GM12878 (cell line): Measurements from ENCODE around the gene GSG1L. TPM values are rescaled to one million over a fixed set of nuclear protein-coding genes. Genes with fewer than 3 reads are reported as not detected.

Source experiments
- ATAC-seq: fragments of 200-7000 bp; cut with Tn5 transposase; 3 replicates; pipeline ENCODE4 v1.9.1; 2020; ENCODE audit warnings: mild to moderate bottlenecking, moderate library complexity
- BruUV-seq: library from RNA; stranded (reverse); fragments of 400-500 nt; replicated peaks from 2 replicates; lab custom pipeline; 2021; lab: Mats Ljungman, UMichigan
- CTCF ChIA-PET: fragments of 300-600 bp; sonication (Branson Sonifier 250); formaldehyde crosslinking; extraction: SDS; loops from one replicate; lab custom pipeline; 2021; ENCODE audit warnings: inconsistent platforms; lab: Yijun Ruan, JAX
- POLR2A ChIA-PET: fragments of 350-600 bp; formaldehyde crosslinking; extraction: SDS; loops from one replicate; lab custom pipeline; 2021; ENCODE audit warnings: inconsistent platforms; lab: Charles Lee
- RAD21 ChIA-PET: fragments of 300-600 bp; sonication (Branson Sonifier 250); formaldehyde crosslinking; loops from one replicate; lab custom pipeline; 2023; ENCODE audit warnings: antibody characterized with exemption; ENCODE audit not compliant: unreplicated experiment; lab: Charles Lee
- SMC1A ChIA-PET: fragments of 300-600 bp; sonication (Branson Sonifier 250); formaldehyde crosslinking; loops from one replicate; lab custom pipeline; 2023; ENCODE audit not compliant: unreplicated experiment, uncharacterized antibody; lab: Charles Lee
- DNase-seq: peaks from one replicate; pipeline ENCODE4 v3.0.0-alpha.2; 2011; ENCODE audit warnings: low read depth, low spot score
- FAIRE-seq: peaks from 3 replicates; lab custom pipeline; 2011; peaks lifted over from hg19 to GRCh38; lab: Jason Lieb, UNC
- H2AFZ ChIP-seq: 2 replicates; pipeline ENCODE4 v1.6.0; 2011; ENCODE audit warnings: low read depth, low read length, control low read depth; ENCODE audit not compliant: control insufficient read depth
- H3K27ac ChIP-seq: 2 replicates; pipeline ENCODE4 v1.5.1; 2011; ENCODE audit warnings: control low read depth; ENCODE audit not compliant: control insufficient read depth, insufficient read depth
- H3K27me3 ChIP-seq, 2 experiments: replicated peaks in 1 of 2; 2 replicates each; pipeline versions ENCODE4 v1.6.0 to v1.6.1; 2011; ENCODE audit warnings: low read length in 1 of 2; ENCODE audit not compliant: control insufficient read depth in 2 of 2, insufficient read depth in 2 of 2
- H3K36me3 ChIP-seq, 2 experiments: 2 replicates each; pipeline ENCODE4 v1.5.1; 2011; ENCODE audit warnings: low read length in 1 of 2; ENCODE audit not compliant: control insufficient read depth in 2 of 2, insufficient read depth in 2 of 2
- H3K4me1 ChIP-seq: 2 replicates; pipeline ENCODE4 v1.6.1; 2011; ENCODE audit warnings: mild to moderate bottlenecking, low read length, moderate library complexity, mixed read lengths; ENCODE audit not compliant: control insufficient read depth, insufficient read depth
- H3K4me2 ChIP-seq: 2 replicates; pipeline ENCODE4 v1.6.0; 2011; ENCODE audit warnings: control low read depth; ENCODE audit not compliant: control insufficient read depth, insufficient read depth
- H3K4me3 ChIP-seq: fragments of 200-600 bp; sonication (generic); 2 replicates; pipeline ENCODE4 v1.5.1; 2016
- H3K79me2 ChIP-seq: 2 replicates; pipeline ENCODE4 v1.6.0; 2011; ENCODE audit warnings: low read length; ENCODE audit not compliant: control insufficient read depth, insufficient read depth
- H3K9ac ChIP-seq: 2 replicates; pipeline ENCODE4 v1.8.0; 2011; ENCODE audit warnings: low read length, control low read depth, mixed read lengths; ENCODE audit not compliant: control insufficient read depth, insufficient read depth
- H3K9me3 ChIP-seq: replicated peaks from 3 replicates; pipeline ENCODE4 v1.5.1; 2011; ENCODE audit warnings: mild to moderate bottlenecking, low read length; ENCODE audit not compliant: control insufficient read depth, insufficient read depth
- H4K20me1 ChIP-seq: 2 replicates; pipeline ENCODE4 v1.6.0; 2011; ENCODE audit not compliant: control insufficient read depth, insufficient read depth
- CTCF ChIP-seq, 3 experiments: IDR thresholded peaks in 2 of 3; conservative IDR thresholded peaks in 1 of 3; 2 replicates each; pipeline ENCODE4 v1.5.1; 2011; ENCODE audit warnings: low read depth in 3 of 3, low read length in 3 of 3, mild to moderate bottlenecking in 3 of 3, control low read depth in 2 of 3, moderate library complexity in 2 of 3, inconsistent platforms in 1 of 3, mixed read lengths in 1 of 3; ENCODE audit not compliant: control insufficient read depth in 2 of 3, insufficient read depth in 1 of 3; ENCODE audit errors: extremely low read depth in 1 of 3
- E2F8 ChIP-seq: fragments of 450-650 bp; IDR thresholded peaks from 2 replicates; pipeline ENCODE4 v1.6.1; 2018; ENCODE audit warnings: mild to moderate bottlenecking, low read depth, moderate library complexity; ENCODE audit not compliant: partially characterized antibody
- FOXK2 ChIP-seq: fragments of 450-650 bp; IDR thresholded peaks from 2 replicates; pipeline ENCODE4 v1.6.1; 2017; ENCODE audit warnings: mild to moderate bottlenecking, moderate library complexity
- HDGF ChIP-seq: fragments of 450-650 bp; IDR thresholded peaks from 2 replicates; pipeline ENCODE4 v1.6.1; 2016; ENCODE audit warnings: antibody characterized with exemption
- IRF5 ChIP-seq: fragments of 450-650 bp; IDR thresholded peaks from 2 replicates; pipeline ENCODE4 v1.6.1; 2017; ENCODE audit warnings: borderline replicate concordance
- JUNB ChIP-seq: IDR thresholded peaks from 2 replicates; pipeline ENCODE4 v1.6.1; 2016; ENCODE audit warnings: antibody characterized with exemption, mild to moderate bottlenecking
- KAT2A ChIP-seq: conservative IDR thresholded peaks from 2 replicates; pipeline ENCODE4 v1.6.1; 2011; ENCODE audit warnings: low read depth, low read length; ENCODE audit not compliant: control insufficient read depth
- MEF2B ChIP-seq: fragments of 450-650 bp; IDR thresholded peaks from 2 replicates; pipeline ENCODE4 v1.6.1; 2018; ENCODE audit warnings: mild to moderate bottlenecking, moderate library complexity; ENCODE audit not compliant: partially characterized antibody, poor library complexity, severe bottlenecking
- MYB ChIP-seq: fragments of 150-350 bp; IDR thresholded peaks from 2 replicates; pipeline ENCODE4 v1.6.1; 2014; ENCODE audit warnings: mild to moderate bottlenecking, low read depth, low read length, borderline replicate concordance
- NFIC ChIP-seq: IDR thresholded peaks from 2 replicates; pipeline ENCODE4 v1.6.1; 2012; ENCODE audit warnings: low read depth, mild to moderate bottlenecking, inconsistent platforms, low read length, moderate library complexity
- NFYA ChIP-seq: IDR thresholded peaks from 2 replicates; pipeline ENCODE4 v1.6.1; 2011; ENCODE audit warnings: low read depth, mild to moderate bottlenecking, low read length, improper control_type of control experiment, borderline replicate concordance
- RUNX3 ChIP-seq: IDR thresholded peaks from 2 replicates; pipeline ENCODE4 v1.6.1; 2012; ENCODE audit warnings: low read length, inconsistent platforms
- SMAD1 ChIP-seq: fragments of 450-650 bp; IDR thresholded peaks from 2 replicates; pipeline ENCODE4 v1.6.1; 2018; ENCODE audit warnings: mild to moderate bottlenecking, low read depth; ENCODE audit not compliant: partially characterized antibody
- SUPT20H ChIP-seq: IDR thresholded peaks from 2 replicates; pipeline ENCODE4 v1.6.1; 2011; ENCODE audit warnings: low read depth, mild to moderate bottlenecking, low read length, moderate library complexity, borderline replicate concordance; ENCODE audit not compliant: control insufficient read depth
- ZNF217 ChIP-seq: fragments of 450-650 bp; IDR thresholded peaks from 2 replicates; pipeline ENCODE4 v1.6.1; 2017; ENCODE audit warnings: antibody characterized with exemption, mild to moderate bottlenecking
- ZNF24 ChIP-seq: fragments of 450-650 bp; IDR thresholded peaks from 2 replicates; pipeline ENCODE4 v1.6.1; 2017; ENCODE audit warnings: antibody characterized with exemption, mild to moderate bottlenecking
- ZZZ3 ChIP-seq: IDR thresholded peaks from 2 replicates; pipeline ENCODE4 v1.6.1; 2011; ENCODE audit warnings: low read depth; ENCODE audit not compliant: control insufficient read depth, insufficient read length
- WGBS: methylation state at CpG from one replicate; pipeline ENCODE4 v1.1.6; 2016; ENCODE audit warnings: low lambda C conversion rate; ENCODE audit not compliant: insufficient replicate concordance, insufficient coverage; ENCODE audit errors: missing lambda C conversion rate; 5-methylcytosine and 5-hydroxymethylcytosine counted together
- in situ Hi-C: fragments of 300-500 bp; cut with MboI; formaldehyde crosslinking; loops from 9 replicates; pipeline ENCODE4 v1.14.3; 2018; ENCODE audit warnings: mixed read lengths
- intact Hi-C: fragments of 100-400 bp; cut with micrococcal nuclease; formaldehyde crosslinking; loops from one replicate; pipeline ENCODE4 v1.14.2; 2022; ENCODE audit not compliant: unreplicated experiment
- polyA plus RNA-seq, 11 experiments: library from polyadenylated mRNA; depleted of rRNA in 4 of 11; unstranded in 6 of 11; stranded (reverse) in 5 of 11; fragments of >200 nt; fragmentation: Nextera tagmentation in 4 of 11; fragmentation: Illumina TruSeq in 1 of 11; extraction: Ambion mirVana in 4 of 11; extraction: Trizol in 1 of 11; gene quantifications; 1 replicate in 1 of 11; 2 replicates in 10 of 11; pipeline versions ENCODE4 v1.2.1 to v1.2.3, GENCODE V29; 2011 to 2016; ENCODE audit warnings: inconsistent platforms in 2 of 11, missing spikeins in 2 of 11, low read depth in 1 of 11
- total RNA-seq, 4 experiments: library from RNA; depleted of rRNA in 3 of 4; stranded (reverse); fragments of >200 nt in 3 of 4; fragmentation: Illumina TruSeq in 1 of 4; extraction: Trizol in 1 of 4; gene quantifications; 2 replicates each; pipeline versions ENCODE4 v1.2.1 to v1.2.3, GENCODE V29; 2013 to 2021

GSG1L gene
- total and polyA plus RNA-seq, 10 of the 15 experiments (the other 5 are each of a cell fraction or from before 2014, with no cell fraction given), result not detected

GRCh38 chr16:28009586-28010373, 53.7 kb downstream of the GSG1L start:
- H3K4me3 ChIP-seq, result no peak overlapping the region
- no peak for FAIRE-seq
- H3K4me2 ChIP-seq, result no peak overlapping the region
- H3K36me3 ChIP-seq, result no peaks in the 10 kb centered on the region
- no peak for DNase-seq
- BruUV-seq, result no TSS peak
- ChIA-PET RAD21 (no interaction called here), CTCF (no interaction called here), POLR2A (no interaction called here), SMC1A (no interaction called here)
- no peaks in the 10 kb centered on the region for H4K20me1 ChIP-seq
- peaks cover 2% of the 10 kb centered on the region in 2 experiments; a peak in 1 of 4 replicates for H3K27me3 ChIP-seq
- intact Hi-C loops (no loop called here), in situ Hi-C loops (no loop called here)
- 53% methylated on average over 17 of the region's 17 CpGs for WGBS
- H2AFZ ChIP-seq, result no peak overlapping the region
- H3K9ac ChIP-seq, result no peak overlapping the region
- no peak for ATAC-seq
- H3K79me2 ChIP-seq, result no peaks in the 10 kb centered on the region
- no peak overlapping the region for H3K27ac ChIP-seq
- no peaks in the 10 kb centered on the region for H3K4me1 ChIP-seq
- no peaks in the 10 kb centered on the region for H3K9me3 ChIP-seq
- TF ChIP-seq KAT2A (no peak), IRF5 (no peak), MYB (no peak), HDGF (no peak), SMAD1 (no peak), NFYA (no peak), FOXK2 (no peak), ZNF24 (no peak), JUNB (no peak), SUPT20H (no peak), MEF2B (no peak), RUNX3 (no peak), E2F8 (no peak), ZNF217 (no peak), ZZZ3 (no peak), CTCF (IDR thresholded peaks at IDR 0.05 in 2 of 3, conservative IDR thresholded peaks at IDR 0.05 in 1 of 3; ENCODE audit: control insufficient read depth in 2 of 3, extremely low read depth in 1 of 3, insufficient read depth in 1 of 3, low read depth in 3 of 3, low read length in 3 of 3) (no peak), NFIC (no peak)
